ENCODE results near the gene LHFPL2.

Gene LHFPL2

GRCh38 chr5:78665534-78665933 lies 17.0 kb upstream of the LHFPL2 start:
- DNase-seq = no peak

- no peak for DNase-seq
These were observed 13.8 kb upstream of the LHFPL2 start for GRCh38 chr5:78662323-78662722.

GRCh38 chr5:78661691-78662090 lies 13.1 kb upstream of the LHFPL2 start:
- DNase-seq = no peak

GRCh38 chr5:78661044-78661443 lies 12.5 kb upstream of the LHFPL2 start:
- DNase-seq = no peak

GRCh38 chr5:78660401-78660800 lies 11.8 kb upstream of the LHFPL2 start:
- DNase-seq = no peak

GRCh38 chr5:78659714-78660113 lies 11.1 kb upstream of the LHFPL2 start:
- DNase-seq = no peak

- DNase-seq = no peak
These were observed 10.5 kb upstream of the LHFPL2 start for GRCh38 chr5:78659114-78659513.

- no peak for DNase-seq
These were observed 8.6 kb upstream of the LHFPL2 start for GRCh38 chr5:78657201-78657600.

- no peak for DNase-seq
These were observed 7.2 kb upstream of the LHFPL2 start for GRCh38 chr5:78655746-78656290.

GRCh38 chr5:78654386-78654785 lies 5.8 kb upstream of the LHFPL2 start:
- no peak for DNase-seq

- no peak for DNase-seq
These were observed 5.3 kb upstream of the LHFPL2 start for GRCh38 chr5:78653681-78654366.

GRCh38 chr5:78653031-78653430 lies 4.5 kb upstream of the LHFPL2 start:
- DNase-seq = no peak

- no peak for DNase-seq
These were observed 2.9 kb upstream of the LHFPL2 start for GRCh38 chr5:78651468-78651867.

- no peak for DNase-seq
These were observed 2.0 kb upstream of the LHFPL2 start for GRCh38 chr5:78650531-78650930.

- DNase-seq = no peak
These were observed 1.4 kb upstream of the LHFPL2 start for GRCh38 chr5:78649861-78650496.

GRCh38 chr5:78649211-78649695 lies 681 bp upstream of the LHFPL2 start:
- DNase-seq = no peak

GRCh38 chr5:78647838-78648358 lies 674 bp downstream of the LHFPL2 start:
- no peak for DNase-seq

- DNase-seq = no peak
These were observed 1.2 kb downstream of the LHFPL2 start for GRCh38 chr5:78647351-78647818.

GRCh38 chr5:78644741-78645300 lies 3.8 kb downstream of the LHFPL2 start:
- DNase-seq = no peak

- DNase-seq = no peak
These were observed 4.4 kb downstream of the LHFPL2 start for GRCh38 chr5:78644129-78644528.

GRCh38 chr5:78642701-78643100 lies 5.9 kb downstream of the LHFPL2 start:
- no peak for DNase-seq

GRCh38 chr5:78640662-78641474 lies 7.7 kb downstream of the LHFPL2 start:
- no peak for DNase-seq

- DNase-seq = no peak
These were observed 8.8 kb downstream of the LHFPL2 start for GRCh38 chr5:78639791-78640190.

Data from GOT3 (cell line).